Measurements from ENCODE around the gene MERTK. TPM values are rescaled to one million over a fixed set of nuclear protein-coding genes. Genes with fewer than 3 reads are reported as not detected.

MERTK gene
- total and polyA plus RNA-seq, 2 of the 8 experiments (the other 6 are each of a cell fraction or from before 2014, with no cell fraction given) = 6.5 to 7.0 TPM

GRCh38 chr2:111912547-111912946 lies 14.1 kb downstream of the MERTK start:
- WGBS, 2 experiments (ENCODE audit: extremely low coverage in 1 of 2, insufficient coverage in 1 of 2, insufficient read length in 1 of 2, insufficient replicate concordance in 2 of 2, low coverage in 1 of 2, low lambda C conversion rate in 2 of 2, missing lambda C conversion rate in 1 of 2) = 88% methylated on average over 2 of the region's 2 CpGs; no CpG with 5 or more reads in 1 of the 2 experiments
- no peak overlapping the region for H3K27ac ChIP-seq (ENCODE audit: low read depth, low read length)
- no peaks in the 10 kb centered on the region for H3K27me3 ChIP-seq (replicated peaks in 1 of 4; ENCODE audit: control insufficient read depth in 3 of 4, extremely low read depth in 1 of 4, insufficient read depth in 3 of 4, low read length in 3 of 4)
- no peaks in the 10 kb centered on the region for H4K20me1 ChIP-seq (replicated peaks in 1 of 2; ENCODE audit: control insufficient read depth in 1 of 2, insufficient read depth in 2 of 2, low read length in 2 of 2)
- H3K79me1 ChIP-seq (ENCODE audit: low read depth, low read length) = no peaks in the 10 kb centered on the region
- H3K23ac ChIP-seq (ENCODE audit: insufficient read length) = no peak overlapping the region
- no peak for DNase-seq (ENCODE audit: low read depth in 1 of 2, low spot score in 2 of 2)
- H3K9ac ChIP-seq (replicated peaks in 1 of 4; ENCODE audit: extremely low read depth in 1 of 4, low read depth in 3 of 4, low read length in 3 of 4) = no peak overlapping the region
- H3K56ac ChIP-seq (replicated peaks; ENCODE audit: insufficient read length, low read depth, low read length) = no peak overlapping the region
- no peak overlapping the region for H2AK5ac ChIP-seq (ENCODE audit: low read depth, low read length)
- no peak overlapping the region for H4K5ac ChIP-seq (ENCODE audit: insufficient read length, low read depth, low read length)
- no peak for FAIRE-seq
- H3K9me3 ChIP-seq (ENCODE audit: insufficient read depth in 2 of 2, low read depth in 1 of 2, low read length in 1 of 2) = no peaks in the 10 kb centered on the region
- H3K4me1 ChIP-seq (replicated peaks in 1 of 4; ENCODE audit: control insufficient read depth in 3 of 4, insufficient read depth in 4 of 4, low read length in 3 of 4) = no peaks in the 10 kb centered on the region
- no peak overlapping the region for H3K4me3 ChIP-seq (ENCODE audit: extremely low read depth in 1 of 4, insufficient read depth in 2 of 4, low read depth in 3 of 4, low read length in 4 of 4)
- no peaks in the 10 kb centered on the region for H3K36me3 ChIP-seq (ENCODE audit: control insufficient read depth in 2 of 4, insufficient read depth in 4 of 4, low read length in 3 of 4)
- H3K18ac ChIP-seq (ENCODE audit: extremely low read depth, low read length) = no peak overlapping the region
- no peak overlapping the region for H2BK12ac ChIP-seq (ENCODE audit: low read depth, low read length)
- H2BK20ac ChIP-seq (ENCODE audit: low read length) = no peak overlapping the region
- no peaks in the 10 kb centered on the region for H3K79me2 ChIP-seq (ENCODE audit: control insufficient read depth in 1 of 2, insufficient read depth in 2 of 2, low read length in 2 of 2)
- H4K91ac ChIP-seq (replicated peaks; ENCODE audit: insufficient read length, low read length) = no peak overlapping the region
- CTCF ChIA-PET (ENCODE audit: partially characterized antibody) = interaction anchor here (0.6 to 0.7 kb wide), 2 partner anchors 9 to 1905 kb away, joined by 3 to 4 read pairs; no protein-coding TSS in a partner anchor
- H3K14ac ChIP-seq (ENCODE audit: insufficient read length) = no peak overlapping the region
- no peak overlapping the region for H3K4me2 ChIP-seq (ENCODE audit: insufficient read depth in 1 of 2, low read depth in 2 of 2, low read length in 2 of 2)
- POLR2A ChIA-PET (ENCODE audit: partially characterized antibody) = no interaction called here
- no peak overlapping the region for H4K8ac ChIP-seq (ENCODE audit: extremely low read depth, insufficient read depth, low read length)
- H2BK120ac ChIP-seq (replicated peaks; ENCODE audit: low read depth, low read length) = no peak overlapping the region
- H2AFZ ChIP-seq (ENCODE audit: low read length) = no peak overlapping the region
- TF ChIP-seq SAP30 (IDR thresholded peaks at IDR 0.05; ENCODE audit: insufficient read depth, insufficient replicate concordance, low read length) (no peak), KDM1A (IDR thresholded peaks at IDR 0.05; ENCODE audit: borderline replicate concordance, low read length) (no peak), NRF1 (IDR thresholded peaks at IDR 0.05; ENCODE audit: low read depth, low read length) (no peak)
- H2BK5ac ChIP-seq (ENCODE audit: low read depth, low read length) = no peak overlapping the region
- no peak overlapping the region for H2BK15ac ChIP-seq (ENCODE audit: low read length)
- no peak overlapping the region for H3K4ac ChIP-seq (replicated peaks; ENCODE audit: insufficient read length, low read depth, low read length)
- no peaks in the 10 kb centered on the region for H3K23me2 ChIP-seq (ENCODE audit: low read depth, low read length)

Data from H1 (cell line).